ENCODE data around the gene PARD3B.

GRCh38 chr2:204842068-204842467 is 296.8 kb downstream of the PARD3B start:
- no peak for TF ChIP-seq POLR2A (IDR thresholded peaks at IDR 0.05; ENCODE audit: low read length)
- no peak for TF ChIP-seq GATA1 (IDR thresholded peaks at IDR 0.05; ENCODE audit: low read depth, low read length)

All from erythroblast (primary cell).